B cell (primary cell): Measurements from ENCODE around the gene DUSP11. TPM values are rescaled to one million over a fixed set of nuclear protein-coding genes. Genes with fewer than 3 reads are reported as not detected.

Experiments
- ATAC-seq: fragments of 200-7000 bp; cut with Tn5 transposase; one replicate; pipeline ENCODE4 v1.10.0; 2021; ENCODE audit warnings: low read depth, mild to moderate bottlenecking, moderate number of reproducible peaks, moderate library complexity
- CTCF ChIA-PET: fragments of 350-600 bp; sonication (Branson Sonifier 250); formaldehyde crosslinking; loops from one replicate; lab custom pipeline; 2021; ENCODE audit warnings: antibody characterized with exemption, inconsistent platforms; lab: Charles Lee
- POLR2A ChIA-PET: fragments of 350-600 bp; sonication (Branson Sonifier 250); formaldehyde crosslinking; loops from one replicate; lab custom pipeline; 2021; ENCODE audit warnings: antibody characterized with exemption; lab: Charles Lee
- DNase-seq: peaks from one replicate; pipeline ENCODE4 v3.0.0; 2013
- H2AFZ ChIP-seq: 2 replicates; pipeline ENCODE4 v1.6.1; 2012; ENCODE audit warnings: mild to moderate bottlenecking, low read depth, low read length; ENCODE audit not compliant: insufficient read depth, poor library complexity, severe bottlenecking
- H3K27ac ChIP-seq, 2 donors: 1 replicate in 1 of 2; 2 replicates in 1 of 2; pipeline ENCODE4 v1.5.1; 2012 to 2013; ENCODE audit warnings: low read length in 2 of 2, mild to moderate bottlenecking in 2 of 2, moderate library complexity in 1 of 2
- H3K27me3 ChIP-seq, 4 experiments: fragments of 200-600 bp in 1 of 4; sonication (generic) in 1 of 4; replicated peaks in 1 of 4; 1 replicate in 2 of 4; 2 replicates in 2 of 4; pipeline versions ENCODE4 v1.6.1 to v1.7.0; 2013 to 2016; ENCODE audit warnings: low read length in 3 of 4, mild to moderate bottlenecking in 2 of 4, mixed read lengths in 1 of 4, moderate library complexity in 1 of 4; ENCODE audit not compliant: insufficient read depth in 4 of 4, control insufficient read depth in 3 of 4; ENCODE audit errors: control extremely low read depth in 1 of 4
- H3K36me3 ChIP-seq, 2 experiments: replicated peaks in 1 of 2; 1 replicate in 1 of 2; 2 replicates in 1 of 2; pipeline versions ENCODE4 v1.6.1 to v1.7.1; 2013; ENCODE audit warnings: low read length in 1 of 2; ENCODE audit not compliant: insufficient read depth in 2 of 2, control insufficient read depth in 1 of 2; ENCODE audit errors: control extremely low read depth in 1 of 2, extremely low read depth in 1 of 2
- H3K4me1 ChIP-seq, 2 donors: fragments of 200-600 bp in 1 of 2; sonication (generic) in 1 of 2; 1 replicate in 1 of 2; 2 replicates in 1 of 2; pipeline versions ENCODE4 v1.5.1 to v1.6.1; 2013 to 2017; ENCODE audit warnings: low read length in 2 of 2; ENCODE audit not compliant: control insufficient read depth in 2 of 2, insufficient read depth in 2 of 2
- H3K4me2 ChIP-seq: replicated peaks from 2 replicates; pipeline ENCODE3; 2012; ENCODE audit warnings: mild to moderate bottlenecking, low read depth, low read length; ENCODE audit not compliant: poor library complexity, severe bottlenecking
- H3K4me3 ChIP-seq, 5 experiments: fragments of 200-600 bp in 1 of 5; sonication (generic) in 1 of 5; 1 replicate in 3 of 5; 2 replicates in 2 of 5; pipeline versions ENCODE4 v1.5.1 to v1.7.0; 2011 to 2016; ENCODE audit warnings: low read length in 4 of 5, mild to moderate bottlenecking in 4 of 5, low read depth in 2 of 5, control low read depth in 1 of 5, moderate library complexity in 1 of 5; ENCODE audit not compliant: insufficient read depth in 1 of 5; ENCODE audit errors: control extremely low read depth in 1 of 5, extremely low read depth in 1 of 5
- H3K79me2 ChIP-seq: fragments of 200-600 bp; sonication (generic); one replicate; pipeline ENCODE4 v1.6.0; 2016; ENCODE audit warnings: low read length; ENCODE audit not compliant: control insufficient read depth, insufficient read depth
- H3K9ac ChIP-seq: fragments of 200-600 bp; sonication (generic); 2 replicates; pipeline ENCODE4 v1.6.1; 2017; ENCODE audit warnings: mild to moderate bottlenecking, low read length, moderate library complexity
- H3K9me3 ChIP-seq, 3 donors: one replicate each; pipeline versions ENCODE4 v1.6.1 to v1.7.1; 2013; ENCODE audit warnings: low read length in 2 of 3; ENCODE audit not compliant: control insufficient read depth in 2 of 3, insufficient read depth in 1 of 3; ENCODE audit errors: control extremely low read depth in 1 of 3
- H4K20me1 ChIP-seq: 2 replicates; pipeline ENCODE4 v1.6.0; 2012; ENCODE audit warnings: mild to moderate bottlenecking, low read length; ENCODE audit not compliant: insufficient read depth, control insufficient read depth, poor library complexity, severe bottlenecking
- H3K27ac Mint-ChIP-seq: one replicate; pipeline ENCODE4 v1.8.0; 2021; ENCODE audit warnings: mixed read lengths
- H3K27me3 Mint-ChIP-seq: one replicate; pipeline ENCODE4 v1.8.0; 2021; ENCODE audit warnings: mixed read lengths
- H3K4me1 Mint-ChIP-seq: one replicate; pipeline ENCODE4 v1.8.0; 2021; ENCODE audit warnings: mixed read lengths
- H3K4me3 Mint-ChIP-seq: one replicate; pipeline ENCODE4 v1.8.0; 2021; ENCODE audit warnings: mixed read lengths
- H3K9me3 Mint-ChIP-seq: one replicate; pipeline ENCODE4 v1.8.0; 2022; ENCODE audit warnings: mixed read lengths; ENCODE audit not compliant: insufficient read depth
- CTCF ChIP-seq: fragments of 200-600 bp; IDR thresholded peaks from one replicate; pipeline ENCODE4 v1.8.0; 2022; ENCODE audit warnings: antibody characterized with exemption, mild to moderate bottlenecking
- EZH2 ChIP-seq: IDR thresholded peaks from 2 replicates; pipeline ENCODE4 v1.6.1; 2012; ENCODE audit warnings: borderline replicate concordance, low read depth, mild to moderate bottlenecking, moderate library complexity, low read length; ENCODE audit not compliant: insufficient read depth, poor library complexity, severe bottlenecking
- WGBS: methylation state at CpG from one replicate; pipeline ENCODE4 v1.1.5; 2013; ENCODE audit warnings: missing lambda C conversion rate; ENCODE audit not compliant: insufficient coverage; 5-methylcytosine and 5-hydroxymethylcytosine counted together
- intact Hi-C: fragments of 100-400 bp; cut with micrococcal nuclease; formaldehyde crosslinking; loops from one replicate; pipeline ENCODE4 v1.10.0; 2022
- polyA plus RNA-seq: library from polyadenylated mRNA; depleted of rRNA; stranded (reverse); fragments of >200 nt; gene quantifications from 2 replicates; pipeline ENCODE4 v1.2.3, GENCODE V29; 2012
- total RNA-seq, 2 donors: library from RNA; stranded (reverse); fragments of 120-200 nt in 1 of 2; gene quantifications; 1 replicate in 1 of 2; 2 replicates in 1 of 2; pipeline versions ENCODE4 v1.2.3 to v1.2.4, GENCODE V29; 2013 to 2022

DUSP11 gene
- total and polyA plus RNA-seq, 2 donors (not counting 1 experiment from before 2014, with no cell fraction given), result 16.0 to 42.2 TPM

- 39% methylated on average over 2 of the region's 4 CpGs for WGBS
- Mint-ChIP-seq H3K9me3 (peaks cover 5% of the 10 kb centered on the region), H3K4me3 (peak overlapping the region; percentile 95), H3K4me1 (peaks cover 40% of the 10 kb centered on the region), H3K27ac (peak overlapping the region; percentile 96), H3K27me3 (no peaks in the 10 kb centered on the region)
- Histone ChIP-seq H3K4me1 (peaks cover 19% of the 10 kb centered on the region in 2 donors), H3K27ac (peak overlapping the region; percentile 78 to 91), H2AFZ (peak overlapping the region; percentile 92), H4K20me1 (no peaks in the 10 kb centered on the region), H3K4me2 (peak overlapping the region; percentile 70), H3K36me3 (peaks cover 6 to 10% of the 10 kb centered on the region in 2 experiments), H3K27me3 (no peaks in the 10 kb centered on the region), H3K79me2 (peaks cover 20% of the 10 kb centered on the region), H3K4me3 (peak overlapping the region; percentile 69 to 92 (median 78)), H3K9ac (peak overlapping the region; percentile 89), H3K9me3 (no peaks in the 10 kb centered on the region)
- POLR2A ChIA-PET, result interaction anchor here (0.5 to 1.1 kb wide), 4 partner anchors 142 to 689 kb away, joined by 3 to 8 read pairs (median 5); no protein-coding TSS in a partner anchor
- intact Hi-C loops, result loop anchor here (1.0 kb wide), 6 partner anchors 48 to 564 kb away; partner anchors contain the start of genes DGUOK, DUSP11 and TPRKB
- CTCF ChIA-PET, result interaction anchor here (0.6 to 9.1 kb wide), 20 partner anchors 14 to 761 kb away, joined by 3 to 191 read pairs (median 4); partner anchors contain the start of genes BOLA3, DUSP11, INO80B and MTHFD2
- TF ChIP-seq CTCF, result no peak
- TF ChIP-seq EZH2, result no peak
- DNase-seq (no peak), ATAC-seq (no peak)
Measured at GRCh38 chr2:73828389-73828817, 48.5 kb upstream of the DUSP11 start.
